T-helper 1 cell treated with Interleukin-12 subunit alpha and Interleukin-12 subunit beta and Interleukin-4 antibody, amounts not matched to agents 30 μg/mL and 1 μg/mL, for 36 hours (primary cell): Measurements from ENCODE around the gene TCEAL4.
"Not testable (repeated sequence)": the region's sequence is repeated elsewhere in the genome, so short reads cannot be mapped to it uniquely, and the experiment has no call there.

ENCODE experiments used
- H3K27ac Mint-ChIP-seq: one replicate; pipeline ENCODE4 v1.8.0; 2021; ENCODE audit warnings: mild to moderate bottlenecking, mixed read lengths
- H3K27me3 Mint-ChIP-seq: one replicate; pipeline ENCODE4 v1.8.0; 2021; ENCODE audit warnings: low read depth, mixed read lengths
- H3K36me3 Mint-ChIP-seq: one replicate; pipeline ENCODE4 v1.8.0; 2021; ENCODE audit warnings: low read depth, mixed read lengths
- H3K4me1 Mint-ChIP-seq: one replicate; pipeline ENCODE4 v1.8.0; 2021; ENCODE audit warnings: low read depth, mixed read lengths
- H3K4me3 Mint-ChIP-seq: one replicate; pipeline ENCODE4 v1.8.0; 2021; ENCODE audit warnings: mild to moderate bottlenecking, moderate library complexity, mixed read lengths
- H3K9me3 Mint-ChIP-seq: one replicate; pipeline ENCODE4 v1.8.0; 2021; ENCODE audit warnings: mixed read lengths

The TCEAL4 gene

GRCh38 chrX:103565197-103565596, 20.1 kb upstream of the TCEAL4 start:
- Mint-ChIP-seq H3K36me3 (no peaks in the 10 kb centered on the region), H3K27me3 (peaks cover 7% of the 10 kb centered on the region), H3K4me1 (no peaks in the 10 kb centered on the region)

GRCh38 chrX:103565752-103566151, 19.6 kb upstream of the TCEAL4 start:
- no peaks in the 10 kb centered on the region for H3K9me3 Mint-ChIP-seq
- no peak overlapping the region for H3K4me3 Mint-ChIP-seq
- H3K27me3 Mint-ChIP-seq: peaks cover 7% of the 10 kb centered on the region
- no peak overlapping the region for H3K27ac Mint-ChIP-seq
- no peaks in the 10 kb centered on the region for H3K36me3 Mint-ChIP-seq
- no peaks in the 10 kb centered on the region for H3K4me1 Mint-ChIP-seq

More at GRCh38 chrX:103565197-103565596, 20.1 kb upstream of the TCEAL4 start:
- H3K9me3 Mint-ChIP-seq: no peaks in the 10 kb centered on the region
- H3K4me3 Mint-ChIP-seq: no peak overlapping the region
- no peak overlapping the region for H3K27ac Mint-ChIP-seq

GRCh38 chrX:103571121-103571520, 14.2 kb upstream of the TCEAL4 start:
- Mint-ChIP-seq H3K27me3 (peaks cover 3% of the 10 kb centered on the region), H3K27ac (no peak overlapping the region), H3K4me1 (no peaks in the 10 kb centered on the region), H3K36me3 (no peaks in the 10 kb centered on the region), H3K9me3 (no peaks in the 10 kb centered on the region), H3K4me3 (no peak overlapping the region)

- H3K27me3 Mint-ChIP-seq: peaks cover 5% of the 10 kb centered on the region
- no peaks in the 10 kb centered on the region for H3K36me3 Mint-ChIP-seq
- no peaks in the 10 kb centered on the region for H3K9me3 Mint-ChIP-seq
- no peak overlapping the region for H3K4me3 Mint-ChIP-seq
- H3K27ac Mint-ChIP-seq: no peak overlapping the region
- H3K4me1 Mint-ChIP-seq: no peaks in the 10 kb centered on the region
Observed at GRCh38 chrX:103571726-103572125, 13.6 kb upstream of the TCEAL4 start.

GRCh38 chrX:103573202-103573601, 12.1 kb upstream of the TCEAL4 start:
- Mint-ChIP-seq H3K27me3 (peaks cover 6% of the 10 kb centered on the region), H3K4me3 (no peak overlapping the region), H3K4me1 (no peaks in the 10 kb centered on the region), H3K27ac (no peak overlapping the region), H3K36me3 (no peaks in the 10 kb centered on the region), H3K9me3 (no peaks in the 10 kb centered on the region)

GRCh38 chrX:103584596-103584995, 719 bp upstream of the TCEAL4 start:
- Mint-ChIP-seq H3K27ac (no peak overlapping the region), H3K4me1 (peaks cover 4% of the 10 kb centered on the region), H3K4me3 (peak overlapping the region; percentile 48), H3K27me3 (peaks cover 26% of the 10 kb centered on the region), H3K9me3 (no peaks in the 10 kb centered on the region), H3K36me3 (no peaks in the 10 kb centered on the region)

GRCh38 chrX:103586314-103586646, 965 bp downstream of the TCEAL4 start:
- Mint-ChIP-seq H3K27ac (no peak overlapping the region), H3K27me3 (peaks cover 18% of the 10 kb centered on the region), H3K36me3 (no peaks in the 10 kb centered on the region), H3K4me3 (peak overlapping the region; percentile 72), H3K4me1 (peaks cover 4% of the 10 kb centered on the region), H3K9me3 (no peaks in the 10 kb centered on the region)

GRCh38 chrX:103586659-103587058, 1.3 kb downstream of the TCEAL4 start:
- Mint-ChIP-seq H3K4me1 (peaks cover 4% of the 10 kb centered on the region), H3K27ac (no peak overlapping the region), H3K27me3 (peaks cover 16% of the 10 kb centered on the region), H3K4me3 (no peak overlapping the region), H3K36me3 (no peaks in the 10 kb centered on the region), H3K9me3 (no peaks in the 10 kb centered on the region)

GRCh38 chrX:103592295-103592694, 7.0 kb downstream of the TCEAL4 start:
- not testable (repeated sequence) for H3K9me3 Mint-ChIP-seq, H3K27ac Mint-ChIP-seq, H3K4me3 Mint-ChIP-seq, H3K27me3 Mint-ChIP-seq, H3K4me1 Mint-ChIP-seq, H3K36me3 Mint-ChIP-seq

GRCh38 chrX:103595202-103595601, 9.9 kb downstream of the TCEAL4 start:
- H3K4me3 Mint-ChIP-seq, H3K4me1 Mint-ChIP-seq, H3K27me3 Mint-ChIP-seq, H3K9me3 Mint-ChIP-seq, H3K36me3 Mint-ChIP-seq, H3K27ac Mint-ChIP-seq: not testable (repeated sequence)

GRCh38 chrX:103607364-103608305, 22.3 kb downstream of the TCEAL4 start, which contains the start of gene TCEAL3:
TCEAL3 (plus strand) TSS chrX:103607963; CDS start chrX:103609065, 1,102 bp downstream.
- peaks cover 24% of the 10 kb centered on the region for H3K27me3 Mint-ChIP-seq
- H3K4me3 Mint-ChIP-seq: peak within 1 kb of the TSS; percentile 65
- H3K36me3 Mint-ChIP-seq: no peaks in the 10 kb centered on the region

GRCh38 chrX:103608306-103608963, 23.1 kb downstream of the TCEAL4 start:
- peaks cover 24% of the 10 kb centered on the region for H3K27me3 Mint-ChIP-seq
- no peaks in the 10 kb centered on the region for H3K36me3 Mint-ChIP-seq
- H3K4me3 Mint-ChIP-seq: peak overlapping the region; percentile 31
- no peaks in the 10 kb centered on the region for H3K9me3 Mint-ChIP-seq
- peaks cover 3% of the 10 kb centered on the region for H3K4me1 Mint-ChIP-seq
- H3K27ac Mint-ChIP-seq: no peak overlapping the region

More at GRCh38 chrX:103607364-103608305, 22.3 kb downstream of the TCEAL4 start, which contains the start of gene TCEAL3:
- H3K9me3 Mint-ChIP-seq: no peaks in the 10 kb centered on the region
- peaks cover 3% of the 10 kb centered on the region for H3K4me1 Mint-ChIP-seq
- no peak within 1 kb of the TSS for H3K27ac Mint-ChIP-seq

GRCh38 chrX:103610282-103610681, 25.0 kb downstream of the TCEAL4 start:
- H3K27ac Mint-ChIP-seq: no peak overlapping the region
- H3K4me1 Mint-ChIP-seq: peaks cover 3% of the 10 kb centered on the region
- H3K27me3 Mint-ChIP-seq: peaks cover 23% of the 10 kb centered on the region
- no peak overlapping the region for H3K4me3 Mint-ChIP-seq
- H3K36me3 Mint-ChIP-seq: no peaks in the 10 kb centered on the region
- no peaks in the 10 kb centered on the region for H3K9me3 Mint-ChIP-seq

GRCh38 chrX:103613362-103613890, 28.1 kb downstream of the TCEAL4 start:
- Mint-ChIP-seq H3K4me3 (no peak overlapping the region), H3K36me3 (no peaks in the 10 kb centered on the region), H3K27ac (no peak overlapping the region), H3K4me1 (no peaks in the 10 kb centered on the region), H3K27me3 (peaks cover 4% of the 10 kb centered on the region), H3K9me3 (no peaks in the 10 kb centered on the region)

GRCh38 chrX:103614999-103615398, 29.7 kb downstream of the TCEAL4 start:
- H3K27ac Mint-ChIP-seq: no peak overlapping the region
- H3K27me3 Mint-ChIP-seq: peaks cover 3% of the 10 kb centered on the region
- no peaks in the 10 kb centered on the region for H3K4me1 Mint-ChIP-seq
- no peaks in the 10 kb centered on the region for H3K36me3 Mint-ChIP-seq
- H3K4me3 Mint-ChIP-seq: no peak overlapping the region
- H3K9me3 Mint-ChIP-seq: no peaks in the 10 kb centered on the region
